Left renal pelvis (tissue), 4 donors: ENCODE data around the gene CASZ1. TPM values are rescaled to one million over a fixed set of nuclear protein-coding genes. Genes with fewer than 3 reads are reported as not detected.

Experiments used
- DNase-seq, 4 donors: peaks; one replicate each; pipeline ENCODE4 v3.0.0-alpha.2; 2013; ENCODE audit warnings: low read depth in 4 of 4, low spot score in 3 of 4
- polyA plus RNA-seq, 4 donors: library from polyadenylated mRNA; unstranded; fragments of 120-200 nt; gene quantifications; one replicate each; pipeline ENCODE4 v1.2.1, GENCODE V29; 2013; ENCODE audit not compliant: insufficient read length in 4 of 4

Gene CASZ1
- polyA plus RNA-seq, 4 donors: 3.8 to 25.2 (median 18.5) TPM

- DNase-seq: no peak
Observed at GRCh38 chr1:10615932-10616671, 180.3 kb downstream of the CASZ1 start.

GRCh38 chr1:10615332-10615731, 181.1 kb downstream of the CASZ1 start:
- DNase-seq: no peak

- DNase-seq: no peak
Observed at GRCh38 chr1:10614377-10615225, 181.8 kb downstream of the CASZ1 start.

GRCh38 chr1:10613861-10614260, 182.6 kb downstream of the CASZ1 start:
- DNase-seq: no peak

- DNase-seq: no peak
Observed at GRCh38 chr1:10613340-10613739, 183.1 kb downstream of the CASZ1 start.

GRCh38 chr1:10612436-10613160, 183.8 kb downstream of the CASZ1 start:
- DNase-seq: no peak

GRCh38 chr1:10610901-10611600, 185.4 kb downstream of the CASZ1 start:
- DNase-seq: no peak

GRCh38 chr1:10608690-10609089, 187.8 kb downstream of the CASZ1 start:
- no peak for DNase-seq

- no peak for DNase-seq
Observed at GRCh38 chr1:10607228-10607627, 189.2 kb downstream of the CASZ1 start.

- DNase-seq: no peak
Observed at GRCh38 chr1:10606064-10606463, 190.4 kb downstream of the CASZ1 start.

GRCh38 chr1:10604966-10605365, 191.5 kb downstream of the CASZ1 start:
- no peak for DNase-seq

- DNase-seq: no peak
Observed at GRCh38 chr1:10602936-10603335, 193.5 kb downstream of the CASZ1 start.

GRCh38 chr1:10601342-10602070, 194.9 kb downstream of the CASZ1 start:
- no peak for DNase-seq

GRCh38 chr1:10599194-10599861, 197.1 kb downstream of the CASZ1 start:
- no peak for DNase-seq

GRCh38 chr1:10598389-10598702, 198.1 kb downstream of the CASZ1 start:
- DNase-seq: no peak

- no peak for DNase-seq
Observed at GRCh38 chr1:10597492-10598388, 198.7 kb downstream of the CASZ1 start.

- DNase-seq: no peak
Observed at GRCh38 chr1:10596780-10597179, 199.7 kb downstream of the CASZ1 start.

- DNase-seq: no peak
Observed at GRCh38 chr1:10594595-10595223, 201.7 kb downstream of the CASZ1 start.
